Thyroid gland (tissue), 4 donors: Measurements from ENCODE around the gene NR3C2.

ENCODE experiments used
- CTCF ChIP-seq, 6 experiments: fragments of 200-600 bp in 3 of 6; fragments of 450-650 bp in 3 of 6; sonication (generic) in 3 of 6; IDR thresholded peaks; one replicate each; pipeline ENCODE4 v1.5.1; 2016 to 2019; ENCODE audit warnings: antibody characterized with exemption in 6 of 6, mild to moderate bottlenecking in 2 of 6, inconsistent platforms in 1 of 6, moderate library complexity in 1 of 6
- POLR2A ChIP-seq, 2 donors: fragments of 450-650 bp; IDR thresholded peaks; one replicate each; pipeline ENCODE4 v1.6.1; 2017; ENCODE audit warnings: antibody characterized with exemption in 2 of 2, mild to moderate bottlenecking in 2 of 2, moderate library complexity in 1 of 2

GRCh38 chr4:148431401-148431800 is 10.8 kb downstream of the NR3C2 start:
- TF ChIP-seq POLR2A (IDR thresholded peaks at IDR 0.05): no peak
- no peak for TF ChIP-seq CTCF (IDR thresholded peaks at IDR 0.05)
